ENCODE data around the gene CELA1.
"Not testable (repeated sequence)": the region's sequence is repeated elsewhere in the genome, so short reads cannot be mapped to it uniquely, and the experiment has no call there.

Gene CELA1

DNA sequence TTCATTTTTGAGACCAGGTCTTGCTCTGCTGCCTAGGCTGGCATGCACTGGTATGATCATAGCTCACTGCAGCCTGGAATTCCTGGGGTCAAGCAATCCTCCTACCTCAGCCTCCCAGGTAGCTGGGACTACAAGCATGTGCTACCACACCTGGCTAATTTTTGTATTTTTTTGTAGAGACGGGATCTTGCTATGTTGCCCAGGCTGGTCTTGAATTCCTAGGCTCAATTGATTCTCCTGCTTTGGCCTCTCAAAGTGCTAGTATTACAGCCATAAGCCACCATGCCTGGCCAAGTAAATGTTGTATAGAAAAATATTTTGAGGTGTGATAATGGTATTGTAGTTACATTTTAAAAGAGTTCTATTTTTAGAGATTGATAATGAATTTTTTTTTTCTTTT lies 35.1 kb downstream of the CELA1 start:
- DNase-seq (ENCODE audit: low read depth), result no peak

DNA sequence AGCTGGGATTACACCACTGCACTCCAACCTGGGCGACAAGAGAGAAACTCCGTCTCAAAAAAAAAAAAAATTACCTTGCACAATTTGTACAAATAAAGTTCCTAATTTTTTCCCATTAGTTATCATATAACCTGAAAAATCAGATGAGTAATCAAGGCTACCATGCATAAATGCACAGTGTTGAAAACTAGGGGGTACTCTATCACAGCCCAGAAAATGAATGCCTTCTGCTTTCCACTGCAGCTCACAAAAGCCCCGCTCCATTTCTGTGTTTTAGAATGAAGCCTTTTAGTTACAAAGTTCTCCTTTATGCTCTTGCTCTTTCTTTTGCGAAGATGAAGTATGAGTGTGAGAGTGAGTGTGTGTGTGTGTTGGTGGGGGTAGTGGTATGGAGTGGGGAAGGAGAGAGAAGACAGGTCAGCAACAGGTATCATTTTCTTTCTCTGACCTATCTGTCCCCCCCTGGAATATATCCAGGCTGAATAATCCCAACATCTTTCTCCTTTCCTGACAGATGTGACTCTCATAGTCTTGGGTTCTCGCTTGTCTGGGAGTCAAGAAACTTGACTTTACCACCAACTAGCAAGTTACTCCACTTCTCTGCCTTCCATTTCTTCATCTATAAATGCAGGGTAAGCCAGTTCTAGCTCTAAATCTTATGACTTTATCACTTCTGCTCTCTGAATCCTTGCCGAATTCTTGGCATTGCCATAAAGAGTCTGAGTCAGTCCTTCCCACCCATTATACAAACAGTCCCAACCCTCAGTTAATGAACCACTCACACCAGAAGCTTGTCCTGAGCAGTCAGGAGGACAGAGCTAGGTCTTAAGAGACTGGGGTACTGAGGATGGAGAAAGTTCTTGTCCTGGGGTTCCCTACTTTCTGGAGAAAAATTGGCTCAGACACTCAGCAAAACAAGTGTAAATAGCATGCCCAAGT lies 38.6 kb downstream of the CELA1 start:
- no peak for DNase-seq (ENCODE audit: low read depth)

DNA sequence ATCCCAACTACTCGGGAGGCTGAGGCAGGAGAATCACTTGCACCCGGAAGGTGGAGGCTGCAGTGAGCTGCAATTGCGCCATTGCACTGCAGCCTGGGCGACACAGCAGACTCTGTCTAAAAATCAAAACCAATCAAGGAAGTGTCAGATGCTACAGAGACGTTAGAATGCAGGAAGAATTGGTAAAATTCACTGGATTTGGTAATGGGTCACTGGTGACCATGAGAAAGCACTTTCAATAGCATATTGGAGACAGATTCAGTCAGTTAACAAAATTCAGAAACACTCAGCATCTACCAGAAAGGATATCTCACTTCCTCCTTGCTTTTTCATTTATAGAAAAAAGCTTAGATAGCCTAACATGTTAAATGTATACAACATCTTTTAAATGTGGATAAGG lies 40.0 kb downstream of the CELA1 start:
- no peak for DNase-seq (ENCODE audit: low read depth)

- not testable (repeated sequence) for DNase-seq (ENCODE audit: low read depth)
Observed at GRCh38 chr12:51300768-51301167, 45.7 kb downstream of the CELA1 start.

DNA sequence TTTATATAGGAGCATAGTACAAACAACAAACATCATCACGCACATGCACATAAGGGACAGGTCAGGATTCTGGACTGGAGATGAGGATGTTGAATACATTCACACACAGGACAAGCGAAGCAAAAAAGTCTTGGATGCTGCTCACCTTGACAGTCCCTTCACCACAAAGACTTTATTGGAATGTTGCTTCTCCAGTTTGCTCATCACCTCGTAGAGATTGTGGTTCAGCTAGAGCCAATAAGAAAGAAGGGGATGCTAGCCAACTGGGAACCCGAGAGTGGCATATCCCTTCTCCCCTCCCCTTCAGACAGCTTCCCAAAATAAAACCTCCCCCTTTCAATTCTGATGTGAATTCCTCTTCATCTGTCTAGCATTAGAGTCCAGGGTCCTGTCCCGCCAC lies 50.8 kb downstream of the CELA1 start:
- no peak for DNase-seq (ENCODE audit: low read depth)

DNA sequence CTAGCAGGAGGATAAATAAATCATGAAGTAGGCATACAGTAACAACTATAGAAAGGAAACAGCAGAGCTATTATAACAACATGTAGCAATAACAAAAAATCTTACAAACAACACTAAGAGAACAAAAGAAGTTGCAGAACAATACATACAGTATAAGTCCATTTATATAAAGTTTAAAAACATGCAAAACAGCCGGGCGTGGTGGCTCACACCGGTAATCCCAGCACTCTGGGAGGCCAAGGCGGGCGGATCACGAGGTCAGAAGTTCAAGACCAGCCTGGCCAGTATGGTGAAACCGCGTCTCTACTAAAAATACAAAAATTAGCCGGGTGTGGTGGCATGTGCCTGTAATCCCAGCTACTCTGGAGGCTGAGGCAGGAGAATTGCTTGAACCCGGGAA lies 52.4 kb downstream of the CELA1 start:
- DNase-seq (ENCODE audit: low read depth), result not testable (repeated sequence)

- no peak for DNase-seq (ENCODE audit: low read depth)
Observed at GRCh38 chr12:51293696-51294095, 52.8 kb downstream of the CELA1 start.

DNA sequence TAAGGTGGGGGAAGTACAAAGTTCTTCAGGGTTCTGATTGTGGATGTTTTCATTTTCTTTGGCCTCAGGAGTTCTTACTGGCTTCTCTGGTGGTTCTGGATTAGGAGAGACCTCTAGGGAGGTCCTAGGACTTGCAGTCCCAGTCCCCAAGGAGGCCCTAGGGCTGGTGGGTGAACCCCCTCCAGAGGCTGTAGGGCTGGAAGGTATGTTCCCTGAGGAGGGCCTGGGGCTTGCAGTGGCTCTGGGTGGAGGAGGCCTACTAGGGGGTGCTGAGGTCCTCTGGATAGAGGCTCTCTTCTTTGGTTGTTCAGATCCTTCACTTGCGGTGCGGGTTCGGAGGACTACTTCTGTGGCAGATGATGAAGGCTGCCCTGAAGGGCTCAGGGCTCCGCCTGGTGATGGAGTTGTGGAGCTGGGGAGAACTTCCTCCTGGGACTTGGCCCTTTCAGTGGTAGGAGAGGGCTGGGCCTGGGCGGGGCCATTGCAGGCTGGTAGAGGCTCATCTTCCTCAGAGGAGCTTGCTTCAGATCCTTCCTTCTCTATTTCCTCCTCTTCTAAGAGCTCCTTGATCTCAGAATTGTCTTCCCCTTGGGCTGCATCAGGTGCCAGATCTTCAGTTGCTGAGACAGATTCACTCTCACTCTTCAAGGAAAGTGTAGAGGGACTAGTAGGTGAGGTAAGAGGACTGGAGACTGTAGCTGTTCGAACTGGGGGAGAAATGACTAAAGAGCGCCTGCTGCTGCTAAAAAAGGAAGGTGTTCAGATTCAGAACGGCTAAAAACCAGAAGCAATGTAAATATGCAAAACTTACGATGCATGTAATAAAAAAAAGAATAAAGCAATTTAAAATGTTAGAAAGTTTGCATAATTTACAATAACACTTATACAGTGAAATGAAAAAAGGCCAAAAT lies 54.6 kb downstream of the CELA1 start:
- DNase-seq (ENCODE audit: low read depth), result not testable (repeated sequence)

GRCh38 chr12:51285843-51286242 lies 60.6 kb downstream of the CELA1 start:
- no peak for DNase-seq (ENCODE audit: low read depth)

DNA sequence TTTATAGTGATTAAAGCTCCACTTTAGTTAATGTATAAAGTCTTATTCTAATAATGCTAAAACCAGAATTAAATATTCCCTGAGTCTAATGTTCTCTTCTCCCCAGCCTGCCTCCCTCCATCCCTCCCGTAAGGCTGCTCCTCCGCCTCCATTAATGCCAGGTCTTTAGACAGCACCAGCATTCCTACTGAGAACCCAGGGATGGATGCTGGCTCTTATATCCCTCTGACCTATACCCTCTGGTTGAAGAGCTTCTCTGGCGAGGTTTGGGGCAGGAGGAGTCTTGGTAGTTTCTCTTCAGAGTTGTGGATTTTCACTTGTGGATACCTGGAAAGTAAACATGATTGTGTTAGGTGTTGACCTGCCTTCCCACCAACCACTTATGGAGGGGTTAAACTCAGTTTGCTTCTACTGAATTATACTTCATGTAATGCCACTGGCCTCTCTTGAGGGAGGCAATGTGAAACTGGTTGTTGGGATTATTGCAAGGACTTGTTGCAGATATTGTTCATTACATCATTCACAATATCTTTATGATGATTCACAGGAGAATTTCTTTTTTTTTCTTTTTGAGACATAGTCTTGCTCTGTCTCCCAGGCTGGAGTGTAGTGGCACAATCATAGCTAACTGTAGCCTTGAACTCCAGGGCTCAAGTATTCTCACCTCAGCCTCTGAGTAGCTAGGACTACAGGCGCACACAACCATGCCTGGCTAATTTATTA lies 65.1 kb downstream of the CELA1 start:
- DNase-seq (ENCODE audit: low read depth), result no peak

Measured in activated T-cell treated with anti-CD3 and anti-CD28 coated beads for 48 hours (primary cell).